Hematopoietic multipotent progenitor cell treated with erythropoietin and hydrocortisone succinate and interleukin-3 and kit ligand, for 17 days (in vitro differentiated cells): Measurements from ENCODE around the gene SPO11.
"Not testable (repeated sequence)": the region's sequence is repeated elsewhere in the genome, so short reads cannot be mapped to it uniquely, and the experiment has no call there.

ENCODE experiments used
- DNase-seq: peaks from one replicate; pipeline ENCODE4 v3.0.0-alpha.2; 2015; ENCODE audit warnings: low spot score

Gene SPO11

DNA sequence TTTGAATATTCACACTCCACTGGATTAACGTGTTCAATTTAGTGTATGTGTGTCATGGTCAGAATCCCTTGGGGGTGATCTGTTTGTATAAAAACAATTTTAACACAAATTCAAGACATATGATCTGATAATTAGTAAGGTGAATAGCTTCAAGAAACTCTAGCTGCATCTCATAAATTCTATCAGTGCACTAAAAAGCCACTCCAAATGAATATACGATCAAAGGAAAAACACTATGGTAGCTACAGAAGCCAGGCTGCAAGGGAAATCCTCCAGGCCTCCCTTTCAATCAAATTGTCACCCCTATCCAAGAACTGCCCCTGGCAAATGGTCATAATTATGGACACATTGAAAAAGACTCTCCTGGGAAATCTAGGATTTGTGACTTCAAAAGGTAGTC, 12.1 kb downstream of the SPO11 start:
- no peak for DNase-seq

DNA sequence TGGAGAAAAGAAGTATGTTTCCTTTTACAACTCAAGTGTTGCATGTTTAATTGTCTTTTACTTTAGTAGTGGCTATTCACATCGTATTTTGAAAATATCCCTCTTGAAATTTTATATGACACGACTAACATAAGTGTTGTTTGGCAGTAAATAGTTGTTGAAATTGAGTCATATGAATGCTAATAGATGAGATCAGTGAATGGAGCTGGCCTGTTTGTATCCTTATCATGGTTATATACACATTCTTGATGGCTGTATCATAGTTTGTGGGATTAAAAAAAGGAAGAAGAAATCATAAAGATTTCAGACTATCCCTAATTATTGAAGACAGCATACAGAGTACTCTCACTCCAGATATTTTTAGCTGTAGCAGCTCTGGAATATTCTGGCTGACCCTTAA, 13.2 kb downstream of the SPO11 start:
- no peak for DNase-seq

DNA sequence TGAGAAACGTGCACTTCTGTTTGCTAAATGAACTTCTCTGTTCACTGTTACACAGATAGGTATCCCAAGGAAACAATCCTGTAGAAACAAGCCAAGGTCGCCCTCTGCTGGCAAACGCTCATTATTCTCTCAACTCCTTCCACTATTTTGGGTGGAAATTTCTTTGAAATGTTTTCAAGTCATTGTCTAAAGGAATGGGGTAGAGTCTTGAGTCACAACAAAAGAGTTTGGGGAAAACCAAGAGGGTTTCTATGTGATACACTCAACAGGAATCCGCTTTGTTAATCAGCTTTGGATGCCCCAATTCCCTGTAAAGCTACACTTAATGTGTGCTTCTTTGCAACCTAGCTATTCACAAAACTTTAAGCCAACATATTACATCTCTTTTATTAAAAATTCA, 16.9 kb downstream of the SPO11 start:
- DNase-seq: peak; percentile 63

DNA sequence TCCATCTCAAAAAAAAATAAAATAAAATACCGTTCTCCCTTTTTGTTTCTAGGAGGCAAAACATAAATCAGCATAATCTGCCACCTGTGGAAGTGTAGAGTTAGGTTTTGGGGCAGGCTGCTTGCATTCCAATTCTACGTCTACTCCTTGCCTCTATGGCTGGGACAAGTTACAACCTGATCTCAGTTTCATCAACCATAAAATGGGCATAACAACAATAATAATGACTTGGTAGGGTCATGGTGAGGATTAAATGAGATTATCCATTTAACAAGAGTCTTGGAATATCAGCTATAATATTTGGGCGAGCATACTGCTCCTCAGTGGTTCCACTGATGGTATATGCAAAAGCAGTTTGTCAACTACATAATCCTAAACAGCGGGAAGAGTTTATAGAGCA, 17.8 kb downstream of the SPO11 start:
- no peak for DNase-seq

DNA sequence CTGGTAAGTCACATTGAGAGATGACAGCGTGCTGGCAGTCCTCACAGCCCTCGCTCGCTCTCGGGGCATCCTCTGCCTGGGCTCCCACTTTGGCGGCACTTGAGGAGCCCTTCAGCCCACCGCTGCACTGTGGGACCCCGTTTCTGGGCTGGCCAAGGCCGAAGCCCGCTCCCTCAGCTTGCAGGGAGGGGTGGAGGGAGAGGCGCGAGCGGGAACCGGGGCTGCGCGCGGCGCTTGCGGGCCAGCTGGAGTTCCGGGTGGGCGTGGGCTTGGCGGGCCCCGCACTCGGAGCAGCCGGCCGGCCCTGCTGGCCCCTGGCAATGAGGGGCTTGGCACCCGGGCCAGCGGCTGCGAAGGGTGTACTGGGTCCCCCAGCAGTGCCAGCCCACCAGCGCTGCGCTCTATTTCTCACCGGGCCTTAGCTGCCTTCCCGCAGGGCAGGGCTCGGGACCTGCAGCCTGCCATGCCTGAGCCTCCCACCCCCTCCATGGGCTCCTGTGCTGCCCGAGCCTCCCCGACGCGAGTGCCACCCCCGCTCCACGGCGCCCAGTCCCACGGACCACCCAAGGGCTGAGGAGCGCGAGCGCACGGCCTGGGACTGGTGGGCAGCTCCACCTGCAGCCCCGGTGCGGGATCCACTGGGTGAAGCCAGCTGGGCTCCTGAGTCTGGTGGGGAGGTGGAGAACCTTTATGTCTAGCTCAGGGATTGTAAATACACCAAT, 18.8 kb downstream of the SPO11 start:
- not testable (repeated sequence) for DNase-seq

DNA sequence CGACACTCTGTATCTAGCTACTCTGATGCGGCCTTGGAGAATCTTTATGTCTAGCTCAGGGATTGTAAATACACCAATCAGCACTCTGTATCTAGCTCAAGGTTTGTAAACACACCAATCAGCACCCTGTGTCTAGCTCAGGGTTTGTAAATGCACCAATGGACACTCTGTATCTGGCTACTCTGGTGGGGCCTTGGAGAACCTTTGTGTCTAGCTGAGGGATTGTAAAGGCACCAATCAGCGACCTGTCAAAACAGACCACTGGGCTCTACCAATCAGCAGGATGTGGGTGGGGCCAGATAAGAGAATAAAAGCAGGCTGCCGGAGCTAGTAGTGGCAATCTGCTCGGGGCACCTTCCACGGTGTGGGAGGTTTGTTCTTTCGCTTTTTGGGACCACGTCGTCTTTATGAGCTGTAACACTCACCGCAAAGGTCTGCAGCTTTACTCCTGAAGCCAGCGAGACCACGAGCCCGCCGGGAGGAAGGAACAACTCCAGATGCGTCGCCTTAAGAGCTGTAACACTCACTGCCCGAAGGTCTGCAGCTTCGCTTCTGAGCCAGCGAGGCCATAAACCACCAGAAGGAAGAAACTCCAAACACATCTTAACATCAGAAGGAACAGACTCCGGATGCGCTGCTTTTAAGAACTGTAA, 19.4 kb downstream of the SPO11 start:
- not testable (repeated sequence) for DNase-seq

DNA sequence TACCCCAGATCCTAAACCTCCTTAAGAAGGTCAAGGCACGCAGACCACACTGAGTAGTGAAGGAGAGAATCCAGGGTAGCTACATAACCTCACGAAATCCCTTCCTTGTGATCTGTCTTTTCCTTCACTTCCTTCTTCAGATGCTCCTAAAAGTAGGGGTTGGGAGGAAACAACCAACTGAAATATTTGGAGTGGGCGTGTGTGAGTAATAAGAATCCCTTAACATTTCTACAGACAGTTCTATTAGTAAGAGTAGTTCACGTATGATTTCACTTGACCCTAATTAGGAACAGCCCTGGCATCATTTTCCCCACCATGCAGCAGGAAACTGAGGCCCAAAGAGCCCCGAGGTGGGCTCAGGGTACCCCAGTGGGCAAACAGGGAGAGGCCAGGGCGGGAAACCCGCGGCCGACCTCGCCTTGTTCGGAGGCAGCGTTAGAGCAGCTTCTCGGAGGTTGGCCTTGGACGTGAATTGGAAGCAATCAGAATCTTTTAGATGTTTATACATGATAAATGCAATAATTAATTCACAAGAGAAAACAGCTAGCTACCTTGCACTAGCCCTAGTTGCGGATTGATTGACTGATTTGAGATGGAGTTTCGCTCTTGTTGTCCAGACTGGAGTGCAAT, 20.6 kb downstream of the SPO11 start:
- DNase-seq: no peak

DNA sequence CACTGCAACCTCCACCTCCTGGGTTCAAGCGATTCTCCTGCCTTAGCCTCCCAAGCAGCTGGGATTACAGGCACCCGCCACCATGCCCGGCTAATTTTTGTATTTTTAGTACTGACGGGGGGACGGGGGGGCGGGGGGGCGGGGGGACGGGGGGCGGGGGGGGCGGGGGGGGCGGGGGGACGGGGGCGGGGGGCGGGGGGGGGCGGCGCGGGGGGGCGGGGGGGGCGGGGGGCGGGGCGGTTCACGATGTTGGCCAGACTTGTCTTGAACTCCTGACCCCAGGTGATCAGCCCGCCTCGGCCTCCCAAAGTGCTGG, 21.1 kb downstream of the SPO11 start:
- not testable (repeated sequence) for DNase-seq

DNA sequence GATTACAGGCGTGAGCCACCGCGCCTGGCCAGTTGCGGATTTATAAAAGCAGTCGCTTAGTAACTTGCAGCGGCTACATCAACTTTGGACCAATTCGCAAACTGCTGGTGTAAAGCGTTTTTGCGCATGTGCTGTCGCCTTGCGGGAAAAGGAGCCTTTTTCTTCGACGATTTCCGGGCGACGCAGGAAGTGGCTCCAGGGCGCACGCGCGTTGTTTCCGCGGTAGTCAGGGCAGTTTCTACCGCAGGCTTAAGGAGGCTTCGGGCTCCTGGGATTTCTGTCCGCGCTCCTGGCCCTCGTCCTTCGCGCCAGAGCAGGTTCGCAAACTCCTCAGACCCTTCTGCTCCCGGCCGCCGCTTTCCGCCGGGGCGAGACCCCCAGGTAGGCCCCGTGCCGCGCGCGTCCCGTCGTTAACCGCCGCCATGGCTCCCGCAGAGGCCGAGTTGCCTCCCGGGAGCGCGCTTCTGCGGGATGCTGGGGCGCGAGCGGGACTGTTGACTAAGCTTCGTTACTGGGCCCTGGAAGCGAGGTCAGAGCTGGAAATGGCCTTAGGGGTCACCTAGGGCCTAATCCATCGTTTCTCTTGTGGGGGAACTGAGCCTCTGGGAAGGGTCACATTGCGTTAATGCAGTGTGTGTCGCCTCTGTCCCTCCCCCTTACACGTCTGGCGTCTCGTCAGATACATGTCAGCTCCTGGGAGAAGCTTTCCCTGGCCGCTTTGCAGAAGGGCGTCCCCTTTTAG, 21.6 kb downstream of the SPO11 start, which contains the start of gene RAE1:
RAE1 (plus strand) TSS at position 214 of the 742 bp plus-strand sequence. CDS start 2,784 bp downstream, outside the sequence.
- peak; percentile 86 for DNase-seq

DNA sequence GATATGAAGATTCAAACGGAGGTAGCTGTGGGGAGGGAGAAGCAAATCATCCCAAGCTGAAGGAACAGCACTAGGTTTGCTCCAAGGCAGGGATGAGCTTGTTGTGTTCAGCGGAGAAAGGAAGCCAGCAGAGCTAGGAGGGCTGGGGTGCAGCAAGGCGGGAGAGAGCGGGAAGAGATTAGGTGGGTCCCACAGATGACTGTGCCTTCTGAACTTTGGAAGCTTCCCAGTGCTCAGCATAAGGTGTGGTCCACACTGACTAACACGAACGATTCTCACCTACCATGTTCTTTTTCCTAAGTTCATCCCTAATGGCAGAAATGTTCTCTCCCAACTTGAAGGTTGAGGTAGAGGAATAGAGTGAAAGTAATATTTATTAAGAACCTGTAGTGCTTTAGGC, 22.7 kb downstream of the SPO11 start:
- DNase-seq: no peak

DNA sequence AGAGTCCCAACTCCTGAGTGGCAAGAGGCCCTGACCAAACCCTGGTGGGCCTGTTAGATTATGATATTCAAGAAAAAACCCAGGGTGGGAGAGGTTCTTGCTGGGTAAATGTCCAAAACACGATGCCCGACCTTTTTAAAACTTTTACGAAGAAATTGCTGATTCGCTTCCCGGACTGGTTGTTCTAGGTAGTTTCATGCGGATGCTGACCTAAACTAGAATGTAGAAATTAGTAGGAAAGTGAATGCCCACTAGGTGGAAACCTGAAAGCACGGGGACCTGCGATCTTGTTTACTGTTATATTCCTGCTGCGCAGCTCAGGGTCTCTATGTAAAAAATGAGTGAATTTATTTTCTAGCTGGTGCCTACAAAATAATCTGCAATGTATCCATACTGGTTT, 23.7 kb downstream of the SPO11 start:
- no peak for DNase-seq

DNA sequence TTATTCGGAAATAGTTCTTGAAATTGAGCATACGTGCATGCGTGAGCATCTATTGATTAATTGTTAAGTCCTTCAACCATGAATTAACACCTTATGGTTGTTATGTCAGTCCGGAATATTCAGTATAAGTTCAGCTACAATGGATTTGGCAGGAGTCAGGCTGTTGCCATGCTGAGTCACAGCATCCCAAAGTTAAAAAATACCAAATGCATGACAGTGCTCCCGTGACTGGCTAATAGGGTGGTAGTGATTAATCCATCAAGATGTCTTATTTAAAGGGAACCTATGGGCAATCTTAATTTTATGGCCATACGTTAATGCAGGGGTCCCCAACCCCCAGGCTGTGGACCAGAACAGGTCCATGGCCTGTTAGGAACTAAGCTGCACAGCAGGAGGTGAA, 31.9 kb downstream of the SPO11 start:
- DNase-seq: no peak

DNA sequence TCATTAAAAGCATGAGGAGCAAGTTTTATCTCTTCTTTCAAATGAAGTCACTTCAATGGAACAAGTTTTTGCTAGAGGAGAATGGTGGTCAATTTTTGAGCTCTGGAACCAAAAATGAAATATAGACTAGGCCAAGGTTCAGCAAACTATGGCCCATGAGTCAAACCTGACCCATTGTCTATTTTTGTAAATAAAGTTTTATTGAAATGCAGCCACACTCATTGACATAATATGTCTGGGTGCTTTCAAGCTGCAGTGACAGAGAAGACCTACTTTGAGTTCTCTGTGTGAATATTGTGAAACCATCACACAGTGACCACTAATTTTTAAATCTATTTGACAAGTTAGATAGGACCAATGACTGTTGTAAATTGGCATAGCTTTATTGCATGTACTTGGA, 34.8 kb downstream of the SPO11 start:
- no peak for DNase-seq

DNA sequence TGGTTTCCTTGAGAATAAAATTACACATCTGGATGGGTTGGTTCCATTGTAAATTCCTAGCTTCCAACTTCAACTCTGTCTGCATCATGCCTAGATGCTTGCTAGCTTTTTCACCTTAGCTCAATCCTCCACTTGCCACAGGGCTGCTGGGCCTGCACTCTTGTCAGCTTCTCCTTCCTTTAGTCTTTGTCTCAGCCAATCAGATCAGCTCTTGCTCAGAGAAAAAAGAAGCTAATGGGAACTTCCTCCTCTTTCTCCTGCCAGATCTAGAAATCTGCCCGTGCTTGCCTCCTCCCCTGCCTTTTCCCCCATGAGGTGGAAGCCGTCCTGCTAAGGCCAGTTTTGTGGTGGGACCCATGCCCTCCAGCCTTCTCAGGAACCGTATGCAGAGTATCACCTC, 40.0 kb downstream of the SPO11 start:
- DNase-seq: no peak

DNA sequence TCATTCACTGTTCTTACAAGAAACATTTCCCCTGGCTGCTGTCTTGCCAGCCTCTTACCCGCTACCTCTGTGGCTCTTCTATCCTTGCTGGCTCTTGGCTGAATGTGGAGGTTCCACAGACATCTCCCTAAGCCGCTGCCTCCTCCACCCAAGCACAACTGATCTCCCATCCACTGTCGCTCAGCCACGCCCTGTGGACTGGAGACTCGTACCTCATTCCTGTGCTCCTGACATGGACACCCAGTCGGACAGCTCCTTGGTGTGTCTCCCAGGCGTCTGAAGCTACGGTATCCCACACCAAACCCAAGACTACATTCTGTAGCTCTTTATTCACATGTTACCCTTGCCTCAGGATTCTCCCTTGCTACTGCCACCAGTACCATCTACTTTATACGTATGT, 40.7 kb downstream of the SPO11 start:
- no peak for DNase-seq

DNA sequence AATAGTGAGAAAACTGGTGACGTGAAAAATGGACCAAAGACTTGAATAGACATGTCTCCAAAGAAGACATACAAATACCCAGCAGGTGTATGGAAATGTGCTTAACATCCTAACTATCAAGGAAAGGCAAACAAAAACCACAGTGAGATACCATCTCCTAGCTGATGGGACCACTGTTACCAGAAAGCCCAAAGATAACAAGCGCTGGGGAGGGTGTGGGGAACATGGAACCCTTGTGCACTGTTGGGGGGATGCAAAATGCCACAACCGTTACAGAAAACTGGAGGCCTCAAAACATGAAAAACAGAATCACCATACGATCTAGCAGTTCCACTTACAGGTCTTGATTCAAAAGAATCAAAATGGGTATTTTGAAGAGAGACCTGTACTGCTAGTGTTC, 41.8 kb downstream of the SPO11 start:
- no peak for DNase-seq

DNA sequence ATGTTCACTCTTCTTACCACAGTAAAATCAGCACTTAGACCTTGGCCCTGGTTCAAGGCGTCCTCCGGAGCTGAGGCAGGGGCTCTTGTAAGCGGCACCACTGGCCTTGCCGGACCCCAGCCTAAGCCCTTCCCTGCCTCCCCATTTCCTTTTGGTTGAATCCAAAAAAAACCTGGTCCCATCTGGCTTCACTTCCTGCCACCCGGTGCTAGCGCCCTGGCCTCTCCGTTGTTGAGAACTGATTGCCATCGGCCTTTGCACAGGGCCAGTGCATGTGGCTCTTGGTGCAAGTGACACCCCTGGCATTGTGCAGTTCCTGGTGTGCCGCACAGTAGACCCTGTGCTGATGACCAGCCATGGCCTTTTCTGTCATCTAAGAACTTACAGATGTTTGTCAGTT, 42.6 kb downstream of the SPO11 start:
- no peak for DNase-seq

DNA sequence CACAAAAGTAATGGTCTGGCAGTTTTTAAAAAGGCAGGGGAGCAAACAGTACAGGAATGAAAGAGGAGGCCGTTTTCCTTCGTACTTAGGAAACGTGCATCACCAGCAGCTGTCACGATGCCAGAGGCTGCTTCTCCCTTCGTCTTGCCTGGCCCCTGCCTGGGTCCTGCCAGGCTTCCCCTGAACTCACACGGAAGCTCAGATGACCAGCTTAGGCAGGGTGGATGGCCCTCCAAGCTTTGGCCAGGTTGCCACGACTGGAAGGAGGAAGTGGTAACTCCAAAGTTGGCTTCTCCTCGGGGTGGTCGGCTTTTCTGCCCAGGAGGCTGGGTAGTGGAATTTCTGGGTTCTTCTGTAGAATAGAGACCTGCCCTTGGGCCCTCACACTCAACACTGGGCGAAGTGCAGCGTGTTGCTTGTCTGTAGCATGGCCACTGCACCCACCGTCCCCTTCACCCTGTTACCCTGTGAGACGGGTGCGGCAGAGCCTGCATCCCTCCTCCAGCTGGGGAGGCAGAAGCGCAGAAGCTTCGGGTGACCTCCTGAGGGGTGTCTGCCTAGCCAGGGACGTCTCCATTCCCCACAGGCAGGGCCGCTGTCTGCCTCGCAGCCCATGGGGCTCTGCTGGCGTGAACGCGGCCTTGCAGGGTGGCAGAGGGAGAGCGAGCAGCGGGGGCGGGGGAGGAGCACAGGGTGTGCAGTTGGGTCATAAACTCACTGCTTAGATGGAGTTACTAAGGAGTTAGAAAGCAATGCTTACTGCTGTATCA, 43.2 kb downstream of the SPO11 start:
- DNase-seq: no peak

DNA sequence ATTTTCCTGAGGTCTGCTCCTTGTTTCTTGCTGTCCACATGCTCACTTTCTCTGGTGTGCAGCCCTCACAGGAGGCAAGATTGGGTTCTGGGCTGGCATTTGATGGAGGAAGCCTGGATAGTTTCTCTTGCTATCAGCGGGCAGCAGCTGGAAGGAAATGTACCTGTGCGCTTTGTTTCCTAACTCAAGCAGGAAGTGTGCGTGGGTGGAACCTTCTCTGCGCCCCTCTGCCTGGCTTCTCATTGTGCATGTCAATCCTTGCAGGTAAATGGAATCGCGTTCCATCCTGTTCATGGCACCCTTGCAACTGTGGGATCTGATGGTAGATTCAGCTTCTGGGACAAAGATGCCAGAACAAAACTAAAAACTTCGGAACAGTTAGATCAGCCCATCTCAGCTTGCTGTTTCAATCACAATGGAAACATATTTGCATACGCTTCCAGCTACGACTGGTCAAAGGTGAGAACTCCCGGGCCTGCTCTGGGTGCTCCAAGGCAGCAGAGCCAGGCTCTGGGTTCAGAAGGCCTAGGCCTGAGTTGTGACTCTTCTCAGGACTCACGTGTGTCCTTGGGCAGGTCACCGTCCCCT, 44.8 kb downstream of the SPO11 start:
- no peak for DNase-seq

DNA sequence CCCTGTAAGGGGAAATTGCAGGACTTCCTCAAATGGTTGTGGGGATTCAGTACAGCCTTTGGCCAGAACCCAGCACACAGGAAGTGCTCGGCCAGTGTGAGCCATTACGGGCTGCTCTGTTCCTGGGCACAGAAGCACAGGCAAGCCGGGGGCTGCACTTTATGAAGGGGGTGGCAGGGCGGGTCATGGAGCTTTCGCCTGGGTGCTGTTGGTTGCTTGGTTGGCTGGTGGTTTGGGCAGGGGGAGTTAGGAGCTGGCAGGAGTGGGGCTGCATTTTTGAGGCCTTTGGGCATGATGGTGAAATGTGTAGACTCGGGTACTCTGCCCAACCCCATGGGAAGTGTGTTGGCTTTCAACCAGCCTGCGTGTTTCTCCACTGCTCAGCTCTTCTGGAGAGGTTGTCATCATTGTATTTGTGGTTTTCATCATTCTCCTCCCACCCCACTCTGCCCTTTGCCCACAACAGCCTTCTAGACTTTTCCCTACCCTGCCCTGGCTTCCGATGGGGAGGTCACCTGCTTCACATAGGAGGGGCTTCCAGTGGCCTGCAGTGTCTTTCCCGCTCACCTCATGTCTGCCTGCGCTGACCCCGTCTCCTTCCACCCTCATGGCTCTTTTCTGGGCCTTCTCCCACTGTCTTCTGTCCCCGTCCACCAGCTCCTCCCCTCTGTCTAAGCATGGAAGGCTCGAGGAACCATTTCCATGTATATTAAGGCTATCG, 45.5 kb downstream of the SPO11 start:
- no peak for DNase-seq

DNA sequence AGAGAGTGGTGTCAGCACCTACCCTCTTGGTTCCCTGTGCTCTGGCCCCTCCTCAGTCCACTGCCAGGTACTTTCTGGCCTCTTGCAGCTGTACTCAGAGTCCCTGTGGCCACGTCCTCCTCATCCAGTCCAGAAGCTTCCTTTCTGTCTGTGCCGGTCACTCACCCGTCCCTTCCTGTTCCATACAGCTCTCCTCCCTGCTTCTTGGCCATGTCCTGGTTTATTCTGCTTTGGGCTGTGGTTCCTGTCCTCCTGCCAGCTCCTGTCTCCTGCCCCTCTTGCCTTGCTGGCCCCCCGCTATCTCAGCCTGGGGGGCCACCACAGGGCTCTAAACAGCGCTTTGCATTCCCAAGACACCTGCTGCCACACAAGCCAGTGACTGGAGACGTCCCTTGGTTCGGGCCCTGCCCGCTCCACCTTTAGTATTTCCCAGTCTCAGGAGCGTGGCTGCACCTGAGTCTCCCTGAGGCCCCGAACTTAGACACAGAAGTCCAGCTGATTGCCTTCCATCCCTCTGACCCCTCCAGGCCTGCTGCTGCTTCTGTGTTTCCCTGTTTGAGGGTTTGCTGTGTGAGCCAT, 46.1 kb downstream of the SPO11 start:
- no peak for DNase-seq
